Ectodermal cell (in vitro differentiated cells): ENCODE measurements around the gene KCNJ16. TPM values are rescaled to one million over a fixed set of nuclear protein-coding genes. Genes with fewer than 3 reads are reported as not detected.

ENCODE experiments used
- H3K27ac ChIP-seq: 2 replicates; pipeline ENCODE4 v1.7.0; 2013; ENCODE audit warnings: mild to moderate bottlenecking, low read depth, low read length; ENCODE audit not compliant: insufficient read depth, poor library complexity, severe bottlenecking
- H3K27me3 ChIP-seq: 2 replicates; pipeline ENCODE4 v1.7.0; 2013; ENCODE audit warnings: mild to moderate bottlenecking, low read length; ENCODE audit not compliant: insufficient read depth, control insufficient read depth, poor library complexity, severe bottlenecking
- H3K36me3 ChIP-seq: one replicate; pipeline ENCODE4 v1.7.0; 2013; ENCODE audit warnings: low read length; ENCODE audit not compliant: control insufficient read depth, insufficient read depth
- H3K4me1 ChIP-seq: one replicate; pipeline ENCODE4 v1.7.0; 2013; ENCODE audit warnings: low read length; ENCODE audit not compliant: control insufficient read depth, insufficient read depth
- H3K4me3 ChIP-seq: 2 replicates; pipeline ENCODE4 v1.7.0; 2013; ENCODE audit warnings: low read depth, low read length, control low read depth; ENCODE audit not compliant: insufficient read depth
- H3K9me3 ChIP-seq: 2 replicates; pipeline ENCODE4 v1.7.0; 2013; ENCODE audit warnings: mild to moderate bottlenecking, low read length, moderate library complexity; ENCODE audit not compliant: control insufficient read depth
- WGBS, 2 experiments: methylation state at CpG; one replicate each; pipeline ENCODE4 v1.1.7; 2013; ENCODE audit warnings: missing lambda C conversion rate in 2 of 2; 5-methylcytosine and 5-hydroxymethylcytosine counted together
- polyA plus RNA-seq, 4 experiments: library from polyadenylated mRNA; stranded (reverse); fragments of 50-300 nt; gene quantifications; one replicate each; pipeline ENCODE4 v1.2.3, GENCODE V29; 2013

Gene KCNJ16
- polyA plus RNA-seq (2013, experiment 1 of 4): not detected
- not detected for polyA plus RNA-seq (2013, experiment 2 of 4)
- not detected for polyA plus RNA-seq (2013, experiment 3 of 4)
- polyA plus RNA-seq (2013, experiment 4 of 4): 0.04 TPM

DNA sequence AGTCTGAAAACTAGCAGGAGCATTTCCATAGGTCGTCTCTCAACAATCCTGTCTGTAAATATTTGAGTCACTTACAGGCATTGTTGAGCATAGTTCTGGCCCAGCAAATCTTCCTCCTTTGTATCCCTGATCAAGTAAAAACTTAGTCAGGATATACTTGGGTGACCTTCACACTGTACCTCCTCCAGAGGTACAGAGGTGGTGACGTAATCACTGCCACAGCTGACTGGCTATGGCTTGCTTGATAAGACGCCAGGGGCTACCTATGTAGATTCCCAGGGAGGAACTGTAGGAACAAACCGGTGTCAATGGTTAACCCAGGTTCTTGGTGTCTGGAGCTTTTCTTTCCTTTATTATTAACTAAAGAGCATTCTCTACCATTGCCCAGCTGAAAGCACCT lies at the start of gene KCNJ16:
TSS of gene KCNJ16 (plus strand) at position 270 of the 400 bp plus-strand sequence. CDS start 56,863 bp downstream, outside the sequence.
- WGBS, 2 experiments: 92 to 94% methylated on average over 4 of the region's 4 CpGs
- no peaks in the 10 kb centered on the region for H3K36me3 ChIP-seq
- H3K4me1 ChIP-seq: no peaks in the 10 kb centered on the region
- no peak within 1 kb of the TSS for H3K4me3 ChIP-seq
- H3K27ac ChIP-seq: no peak within 1 kb of the TSS
- no peaks in the 10 kb centered on the region for H3K9me3 ChIP-seq
- H3K27me3 ChIP-seq: no peaks in the 10 kb centered on the region

DNA sequence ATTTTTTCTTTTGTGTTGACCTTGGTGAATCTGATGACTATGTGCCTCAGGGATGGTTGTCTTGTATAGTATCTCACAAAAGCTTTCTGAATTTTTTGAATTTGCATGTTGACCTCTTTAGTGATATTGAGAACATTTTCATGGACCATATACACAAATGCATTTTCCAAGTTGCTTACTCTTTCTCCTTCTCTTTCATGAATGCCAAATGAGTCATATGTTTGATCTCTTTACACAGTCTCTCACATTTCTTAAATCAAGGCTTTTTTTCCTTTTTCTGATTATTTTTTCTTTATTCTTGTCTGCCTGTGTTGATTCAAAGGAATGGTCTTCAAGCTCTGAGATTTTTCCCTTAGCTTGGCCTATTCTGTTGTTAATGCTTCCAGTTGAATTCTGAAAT lies 46.6 kb upstream of the KCNJ16 start:
- no peak overlapping the region for H3K4me3 ChIP-seq
- H3K4me1 ChIP-seq: no peaks in the 10 kb centered on the region
- no peak overlapping the region for H3K27ac ChIP-seq
- H3K9me3 ChIP-seq: no peaks in the 10 kb centered on the region
- H3K27me3 ChIP-seq: no peaks in the 10 kb centered on the region
- no peaks in the 10 kb centered on the region for H3K36me3 ChIP-seq

DNA sequence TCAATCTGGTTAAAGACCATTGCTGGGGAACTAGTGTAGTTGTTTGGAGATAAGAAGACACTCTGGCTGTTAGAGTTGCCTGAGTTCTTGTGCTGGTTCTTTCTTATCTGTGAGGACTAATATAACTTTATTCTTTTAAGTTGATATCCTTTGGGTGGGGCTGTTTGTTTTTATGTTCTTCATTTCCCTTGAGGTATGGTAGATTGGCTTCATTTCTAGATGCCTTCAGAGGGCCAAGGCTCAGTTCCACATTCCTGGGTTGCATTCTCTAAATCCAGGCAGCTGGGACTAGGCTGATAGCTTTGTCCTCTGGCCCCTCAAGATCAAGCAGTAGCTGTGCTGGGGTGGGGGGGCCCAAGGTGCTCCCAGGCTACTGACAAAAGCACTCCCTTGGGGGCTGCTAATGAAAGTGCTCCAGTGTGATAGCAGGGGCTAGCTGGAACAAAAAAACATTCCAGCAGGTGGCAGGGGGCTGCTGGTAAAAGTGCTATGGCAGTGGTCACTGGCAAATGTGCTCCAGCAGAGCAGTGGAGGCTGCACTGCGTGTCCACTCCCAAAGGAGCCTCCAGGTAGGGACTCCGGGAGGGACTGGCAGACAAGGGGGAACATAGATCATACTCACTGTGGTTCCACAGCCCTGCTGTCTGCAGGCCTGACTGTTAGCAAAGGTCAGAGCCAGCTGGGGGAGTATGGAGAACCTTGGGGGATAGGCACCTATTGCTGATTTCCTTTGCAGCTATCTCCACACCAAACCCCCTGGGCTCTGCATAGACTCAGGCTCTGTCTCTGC lies 45.9 kb upstream of the KCNJ16 start:
- 95% methylated on average over 2 of the region's 2 CpGs for WGBS, 2 experiments
- no peaks in the 10 kb centered on the region for H3K27me3 ChIP-seq
- H3K4me3 ChIP-seq: no peak overlapping the region
- no peaks in the 10 kb centered on the region for H3K9me3 ChIP-seq
- H3K27ac ChIP-seq: no peak overlapping the region
- H3K36me3 ChIP-seq: no peaks in the 10 kb centered on the region
- H3K4me1 ChIP-seq: no peaks in the 10 kb centered on the region

DNA sequence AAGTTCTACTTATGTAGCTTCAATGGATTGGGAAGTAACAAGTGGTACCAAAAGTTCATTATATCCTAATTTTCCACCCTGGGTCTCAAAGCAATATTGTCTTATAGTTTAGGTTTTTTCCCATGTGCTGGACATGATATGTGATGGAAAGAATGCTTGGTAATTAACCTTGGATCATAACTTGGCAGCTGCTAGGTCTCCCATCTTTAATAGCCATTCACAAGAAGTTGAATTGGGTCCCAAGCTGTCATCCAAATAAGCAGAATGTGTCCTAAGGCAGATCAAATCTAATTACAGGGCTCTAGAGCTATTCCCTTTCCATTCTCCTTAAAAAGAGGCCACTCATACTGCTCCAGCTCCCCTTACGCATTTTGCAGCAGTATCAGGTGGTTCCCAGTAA lies 44.7 kb upstream of the KCNJ16 start:
- H3K27me3 ChIP-seq: no peaks in the 10 kb centered on the region
- no peaks in the 10 kb centered on the region for H3K4me1 ChIP-seq
- H3K9me3 ChIP-seq: no peaks in the 10 kb centered on the region
- H3K4me3 ChIP-seq: no peak overlapping the region
- no peaks in the 10 kb centered on the region for H3K36me3 ChIP-seq
- H3K27ac ChIP-seq: no peak overlapping the region
- 92 to 100% methylated on average over 1 of the region's 1 CpG for WGBS, 2 experiments

DNA sequence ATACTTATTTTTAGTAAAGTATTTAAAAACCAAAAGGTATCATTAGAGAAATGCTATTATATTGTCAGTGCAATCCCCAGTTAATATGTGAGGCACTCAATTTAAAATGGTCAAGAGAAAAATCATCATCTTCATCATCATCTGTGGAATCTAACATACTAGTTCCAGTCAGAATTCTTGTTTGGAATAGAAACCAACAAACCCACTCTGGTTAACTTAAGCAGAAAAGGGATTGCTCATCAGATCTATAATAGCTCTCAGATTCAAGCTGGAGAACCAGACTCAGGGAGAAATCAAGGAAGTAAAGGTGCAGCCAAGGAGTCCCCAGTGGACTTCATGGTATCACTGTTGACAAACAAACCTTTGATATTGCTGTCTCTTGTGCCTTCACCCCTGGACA lies 43.7 kb upstream of the KCNJ16 start:
- H3K27ac ChIP-seq: no peak overlapping the region
- H3K9me3 ChIP-seq: no peaks in the 10 kb centered on the region
- H3K27me3 ChIP-seq: no peaks in the 10 kb centered on the region
- no peak overlapping the region for H3K4me3 ChIP-seq
- H3K4me1 ChIP-seq: no peaks in the 10 kb centered on the region
- no peaks in the 10 kb centered on the region for H3K36me3 ChIP-seq

DNA sequence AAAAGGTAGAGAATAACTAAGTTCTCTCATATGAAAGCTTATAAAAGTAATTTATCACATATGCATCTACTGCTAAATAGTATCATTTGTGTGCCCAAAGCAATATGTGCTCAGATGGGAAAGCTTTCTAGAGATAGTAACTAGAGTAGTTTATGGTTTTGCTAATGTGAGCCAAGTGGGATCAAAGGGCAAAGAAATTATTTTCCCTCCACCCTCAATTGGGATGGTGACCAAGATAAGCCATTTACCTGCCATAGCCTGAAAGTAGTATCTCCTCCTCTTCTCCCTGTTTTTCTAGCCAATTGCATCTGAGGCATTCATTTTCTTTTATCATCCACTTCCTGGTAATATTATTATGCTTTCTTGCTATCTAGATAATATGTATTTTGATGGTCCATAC lies 41.9 kb upstream of the KCNJ16 start:
- H3K4me3 ChIP-seq: no peak overlapping the region
- H3K9me3 ChIP-seq: no peaks in the 10 kb centered on the region
- no peaks in the 10 kb centered on the region for H3K27me3 ChIP-seq
- H3K27ac ChIP-seq: no peak overlapping the region
- H3K36me3 ChIP-seq: no peaks in the 10 kb centered on the region
- no peaks in the 10 kb centered on the region for H3K4me1 ChIP-seq

DNA sequence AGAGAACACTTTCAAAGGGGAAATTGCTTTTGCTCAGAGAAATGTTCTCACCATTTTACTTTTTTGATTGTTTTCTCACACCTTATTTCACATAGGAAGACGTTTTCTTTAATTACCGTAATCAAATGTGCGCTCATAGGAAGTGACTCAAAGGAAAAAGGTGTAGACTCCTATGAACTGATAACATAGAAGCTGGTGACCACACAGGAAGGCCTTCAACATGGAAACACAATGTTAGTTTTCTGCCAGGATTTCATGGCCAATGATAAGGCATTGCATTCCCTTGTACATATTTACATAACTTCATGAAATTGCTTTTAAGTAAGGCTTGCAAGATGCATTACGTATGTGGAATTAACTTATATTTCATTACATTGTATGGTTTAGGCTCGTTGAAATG lies 40.9 kb upstream of the KCNJ16 start:
- Histone ChIP-seq H3K27ac (no peak overlapping the region), H3K9me3 (no peaks in the 10 kb centered on the region), H3K4me1 (no peaks in the 10 kb centered on the region), H3K36me3 (no peaks in the 10 kb centered on the region), H3K4me3 (no peak overlapping the region), H3K27me3 (no peaks in the 10 kb centered on the region)
- WGBS, 2 experiments: 93 to 95% methylated on average over 3 to 5 of the region's 5 CpGs

DNA sequence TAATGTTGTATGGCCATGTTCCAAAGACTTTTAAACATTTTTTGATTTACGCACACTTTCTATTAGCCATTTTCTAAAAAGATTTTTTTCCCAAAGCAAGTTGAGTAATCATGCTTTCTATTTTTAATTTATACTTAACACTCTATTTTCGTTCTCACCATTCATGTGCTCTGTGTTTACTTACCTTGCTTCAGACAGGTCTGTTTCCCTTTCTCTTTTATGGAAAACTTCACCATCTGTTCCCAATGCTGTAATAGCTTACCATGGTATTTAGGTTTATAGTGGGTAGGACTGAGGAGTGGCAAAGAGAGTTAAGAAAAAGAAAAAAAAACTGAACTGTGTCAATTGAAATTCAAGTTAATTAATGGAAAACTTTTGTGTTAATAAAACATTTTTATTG lies 37.5 kb upstream of the KCNJ16 start:
- H3K4me1 ChIP-seq: no peaks in the 10 kb centered on the region
- WGBS, 2 experiments: 92 to 94% methylated on average over 2 of the region's 2 CpGs
- H3K27me3 ChIP-seq: no peaks in the 10 kb centered on the region
- no peaks in the 10 kb centered on the region for H3K9me3 ChIP-seq
- no peaks in the 10 kb centered on the region for H3K36me3 ChIP-seq
- H3K27ac ChIP-seq: no peak overlapping the region
- no peak overlapping the region for H3K4me3 ChIP-seq

DNA sequence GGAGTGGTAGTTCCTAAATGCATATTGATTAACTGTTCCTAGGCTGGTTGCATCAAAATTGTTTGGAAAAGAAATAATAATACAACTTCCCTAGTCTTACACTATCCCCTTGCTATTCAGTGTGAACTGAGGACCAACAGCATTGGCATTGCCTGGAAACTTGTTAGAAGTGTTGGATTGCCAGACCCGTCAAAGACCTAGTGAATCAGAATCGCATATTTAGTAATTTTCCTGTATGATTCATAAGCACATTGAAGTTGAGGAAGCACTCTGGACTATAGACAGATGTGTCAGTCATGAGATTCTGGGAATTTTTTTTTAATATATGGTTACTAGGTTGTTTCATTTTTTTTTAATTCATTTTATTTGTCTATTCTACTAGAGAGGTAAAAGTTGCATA lies 34.7 kb upstream of the KCNJ16 start:
- whole genome bisulfite sequencing, 2 experiments: 91 to 96% methylated on average over 2 of the region's 2 CpGs

DNA sequence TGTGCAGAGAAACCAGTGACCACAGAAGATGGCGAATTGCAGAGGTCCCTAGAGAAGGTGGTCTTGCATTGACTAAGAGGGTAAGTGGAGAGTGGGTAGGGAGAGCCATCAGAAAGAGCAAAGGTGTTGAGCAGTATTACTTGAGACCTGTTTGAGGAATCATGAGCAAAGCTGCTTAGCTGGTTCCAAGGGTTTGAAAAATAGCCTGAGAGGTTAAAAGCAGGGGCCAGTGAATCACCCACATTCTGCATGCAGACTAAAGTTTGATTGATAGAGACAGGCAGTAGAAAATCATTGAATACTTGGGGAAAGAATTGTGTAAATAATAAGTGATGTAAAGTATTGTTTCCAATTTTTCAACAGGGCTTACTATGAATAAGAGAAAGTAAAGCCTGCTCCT lies 34.0 kb upstream of the KCNJ16 start:
- Histone ChIP-seq H3K9me3 (no peaks in the 10 kb centered on the region), H3K4me1 (no peaks in the 10 kb centered on the region), H3K36me3 (no peaks in the 10 kb centered on the region), H3K4me3 (no peak overlapping the region), H3K27ac (no peak overlapping the region), H3K27me3 (no peaks in the 10 kb centered on the region)
- 89 to 96% methylated on average over 1 of the region's 1 CpG for WGBS, 2 experiments

More for the DNA sequence above, 34.7 kb upstream of the KCNJ16 start:
- Histone ChIP-seq H3K4me3 (no peak overlapping the region), H3K4me1 (no peaks in the 10 kb centered on the region), H3K36me3 (no peaks in the 10 kb centered on the region), H3K9me3 (no peaks in the 10 kb centered on the region), H3K27ac (no peak overlapping the region), H3K27me3 (no peaks in the 10 kb centered on the region)
